Keratinocyte (primary cell): ENCODE results near the gene TRPC4. TPM values are rescaled to one million over a fixed set of nuclear protein-coding genes. Genes with fewer than 3 reads are reported as not detected.

Source experiments
- polyA plus RNA-seq, 5 experiments: library from polyadenylated mRNA; depleted of rRNA in 3 of 5; stranded (reverse) in 3 of 5; stranded (forward) in 1 of 5; unstranded in 1 of 5; fragments of >200 nt; gene quantifications; 1 replicate in 1 of 5; 2 replicates in 3 of 5; 3 replicates in 1 of 5; pipeline versions ENCODE4 v1.2.1 to v1.2.3, GENCODE V29; 2011 to 2012; ENCODE audit warnings: missing spikeins in 2 of 5, low read depth in 1 of 5, low replicate concordance in 1 of 5
- small RNA-seq, 3 experiments: library from RNA; depleted of rRNA; stranded (forward); fragments of <200 nt; gene quantifications; one replicate each; pipeline ENCODE3, GENCODE V24; 2012; ENCODE audit warnings: low read depth in 3 of 3, low replicate concordance in 1 of 3; ENCODE audit not compliant: insufficient read length in 3 of 3

The TRPC4 gene
- polyA plus RNA-seq, 1 donor (not counting 4 experiments of a cell fraction or from before 2014, with no cell fraction given): not detected

Small RNAs within 50 kb of the gene (small RNA-seq; reads per million reads assigned to genes)
- 0 reads per million in 3 experiments for gene RNA5SP26
